ENCODE measurements around the gene TMEM114.

The TMEM114 gene

DNA sequence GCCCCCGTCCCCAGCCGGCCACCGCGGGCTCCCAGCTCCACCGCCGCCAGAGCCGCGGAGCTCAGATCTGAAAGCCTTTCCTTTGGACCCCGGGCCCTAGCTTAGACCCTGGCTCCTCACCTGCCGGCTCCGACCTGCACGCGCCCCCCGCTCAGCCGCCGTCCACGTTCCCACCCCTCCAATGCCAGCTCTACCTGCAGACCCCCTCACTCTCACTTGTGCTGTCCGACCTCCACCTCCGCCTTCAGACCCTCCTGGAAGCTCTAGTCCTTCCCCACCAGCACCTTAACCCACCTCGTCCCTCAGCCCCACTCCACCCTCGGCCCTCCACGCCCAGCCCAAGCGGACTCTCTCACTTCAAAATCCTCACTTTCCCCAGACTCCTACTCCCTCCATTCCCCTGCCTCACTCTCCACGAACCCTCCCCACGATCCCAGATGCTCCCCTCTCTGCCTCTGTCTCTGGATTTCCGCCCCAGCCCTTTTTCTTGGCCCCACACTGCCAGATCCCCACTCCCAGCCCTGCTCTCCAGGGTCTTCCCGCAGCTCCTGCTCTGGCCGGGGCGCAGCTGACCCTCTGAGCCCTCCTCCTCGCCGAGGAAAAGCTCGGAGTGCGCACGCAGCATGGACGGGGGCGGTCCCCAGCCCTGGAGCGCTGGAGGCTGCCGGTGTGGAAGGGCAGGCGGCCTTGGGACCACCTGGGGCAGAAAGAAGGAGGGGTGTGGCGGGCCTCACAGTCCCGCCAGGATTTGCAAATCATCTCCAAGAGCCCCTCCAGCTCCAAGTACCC, at the start of gene TMEM114:
Gene TMEM114, minus strand, starts transcription at position 612 of the 789 bp plus-strand sequence. CDS start 673 bp downstream, outside the sequence.
- TF ChIP-seq, protein P1, sequence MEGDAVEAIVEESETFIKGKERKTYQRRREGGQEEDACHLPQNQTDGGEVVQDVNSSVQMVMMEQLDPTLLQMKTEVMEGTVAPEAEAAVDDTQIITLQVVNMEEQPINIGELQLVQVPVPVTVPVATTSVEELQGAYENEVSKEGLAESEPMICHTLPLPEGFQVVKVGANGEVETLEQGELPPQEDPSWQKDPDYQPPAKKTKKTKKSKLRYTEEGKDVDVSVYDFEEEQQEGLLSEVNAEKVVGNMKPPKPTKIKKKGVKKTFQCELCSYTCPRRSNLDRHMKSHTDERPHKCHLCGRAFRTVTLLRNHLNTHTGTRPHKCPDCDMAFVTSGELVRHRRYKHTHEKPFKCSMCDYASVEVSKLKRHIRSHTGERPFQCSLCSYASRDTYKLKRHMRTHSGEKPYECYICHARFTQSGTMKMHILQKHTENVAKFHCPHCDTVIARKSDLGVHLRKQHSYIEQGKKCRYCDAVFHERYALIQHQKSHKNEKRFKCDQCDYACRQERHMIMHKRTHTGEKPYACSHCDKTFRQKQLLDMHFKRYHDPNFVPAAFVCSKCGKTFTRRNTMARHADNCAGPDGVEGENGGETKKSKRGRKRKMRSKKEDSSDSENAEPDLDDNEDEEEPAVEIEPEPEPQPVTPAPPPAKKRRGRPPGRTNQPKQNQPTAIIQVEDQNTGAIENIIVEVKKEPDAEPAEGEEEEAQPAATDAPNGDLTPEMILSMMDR (IDR thresholded peaks at IDR 0.05): no peak

DNA sequence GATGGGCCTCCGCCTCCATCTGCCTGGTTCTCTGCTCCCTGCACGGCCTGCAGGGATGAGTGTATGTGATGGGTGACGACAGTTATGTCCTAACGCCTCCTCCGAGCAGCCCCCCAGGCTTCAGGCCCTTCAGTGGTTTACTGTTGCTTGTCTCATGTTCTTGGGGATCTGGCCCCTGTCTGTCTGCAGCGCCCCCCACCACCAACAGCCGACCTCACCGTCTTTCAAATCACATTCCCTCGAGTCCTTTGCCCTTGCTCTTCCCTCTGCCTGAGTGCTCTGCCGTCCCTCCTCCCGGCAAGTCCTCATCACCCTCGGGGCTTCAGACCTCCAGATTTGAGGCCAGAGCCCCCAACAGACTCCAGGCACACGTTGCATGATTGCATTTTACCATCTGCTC, 49.4 kb upstream of the TMEM114 start:
- TF ChIP-seq, protein P1 (IDR thresholded peaks at IDR 0.05): no peak

DNA sequence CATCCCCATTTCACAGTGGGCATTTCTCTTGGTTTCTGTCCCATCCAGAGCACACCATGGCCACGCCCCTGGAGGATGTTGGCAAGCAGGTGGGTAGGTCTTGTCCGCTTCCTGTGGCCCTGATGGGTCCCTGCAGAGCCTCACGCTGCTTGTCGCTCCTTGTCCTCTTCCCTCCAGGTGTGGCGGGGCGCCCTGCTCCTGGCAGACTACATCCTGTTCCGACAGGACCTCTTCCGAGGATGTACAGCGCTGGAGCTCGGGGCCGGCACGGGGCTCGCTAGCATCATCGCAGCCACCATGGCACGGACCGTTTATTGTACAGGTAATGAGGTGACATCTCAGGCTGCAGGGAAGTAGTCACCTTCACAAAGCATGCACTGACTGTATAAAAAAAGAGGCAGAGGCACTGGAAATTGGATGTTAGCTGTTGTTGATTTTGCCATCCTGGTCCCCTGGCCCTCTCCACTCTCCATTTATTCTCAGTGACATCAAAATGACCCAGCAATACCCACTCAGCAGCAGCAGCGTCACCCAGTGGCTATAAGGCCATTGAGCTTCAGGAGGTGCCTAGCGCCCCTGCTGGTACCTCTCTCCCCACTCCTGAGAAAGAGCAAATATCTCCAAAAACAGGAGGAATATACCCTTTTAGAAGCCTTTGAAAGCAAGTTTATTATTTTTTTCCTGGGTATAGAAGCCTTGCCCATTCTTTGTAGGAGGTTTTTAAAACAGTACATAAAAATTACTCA, 44.9 kb upstream of the TMEM114 start:
- TF ChIP-seq, protein P1 (IDR thresholded peaks at IDR 0.05): peak; percentile 58

DNA sequence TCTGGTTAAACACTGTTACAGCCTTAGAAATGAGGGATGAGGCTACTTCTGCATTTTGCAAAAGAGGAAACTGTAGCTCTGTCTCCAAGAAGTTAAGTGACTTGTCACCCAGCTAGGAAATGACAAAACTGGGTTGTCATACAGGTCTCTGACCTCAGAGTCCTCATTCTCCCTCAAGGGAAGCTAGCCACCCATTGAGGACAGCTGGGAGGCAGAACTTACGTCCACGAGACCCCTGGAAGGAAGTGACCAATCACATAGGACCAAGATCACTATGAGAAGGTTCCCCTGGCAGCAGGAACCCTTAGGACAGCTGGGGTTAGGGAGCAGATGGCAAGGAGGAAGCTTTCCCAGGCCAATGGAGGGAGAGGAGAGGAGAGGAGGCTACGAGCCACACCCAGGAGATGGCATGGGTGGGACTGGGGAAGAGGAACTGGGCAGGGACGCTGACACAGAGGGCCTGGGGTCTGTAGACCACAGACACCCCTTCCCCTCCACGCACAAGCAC, 42.4 kb upstream of the TMEM114 start:
- TF ChIP-seq, protein P1 (IDR thresholded peaks at IDR 0.05): no peak

DNA sequence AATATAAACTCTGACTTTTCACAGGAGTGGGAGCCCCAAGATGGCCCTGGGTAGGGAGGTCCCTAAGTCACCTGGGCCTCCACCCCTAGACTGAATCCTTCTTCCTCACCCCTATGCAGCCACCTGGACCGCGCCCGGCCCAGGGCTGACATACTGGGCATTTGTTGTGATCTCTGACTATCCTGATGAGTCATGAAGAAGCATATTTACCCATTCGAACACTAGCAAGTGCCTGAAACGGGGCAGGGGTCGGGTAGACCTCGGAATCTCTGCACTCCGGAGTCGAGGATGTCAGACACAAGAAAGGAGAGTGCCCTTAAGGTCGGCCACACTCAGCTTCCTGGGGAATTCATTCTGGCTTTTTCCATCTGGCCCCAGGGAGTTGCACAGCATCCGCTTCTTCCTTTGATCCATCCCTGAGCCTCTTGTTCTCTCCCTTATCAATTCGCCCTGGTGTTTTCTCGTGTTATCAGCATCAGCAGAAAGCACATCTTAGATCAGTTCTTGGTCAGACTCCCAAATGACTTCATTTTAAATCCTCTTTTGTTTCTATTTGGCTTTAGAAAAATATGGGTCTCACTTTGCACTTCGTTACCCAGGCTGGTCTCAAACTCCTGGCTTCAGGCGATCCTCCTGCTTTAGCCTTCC, 41.6 kb upstream of the TMEM114 start:
- TF ChIP-seq, protein P1 (IDR thresholded peaks at IDR 0.05): no peak

DNA sequence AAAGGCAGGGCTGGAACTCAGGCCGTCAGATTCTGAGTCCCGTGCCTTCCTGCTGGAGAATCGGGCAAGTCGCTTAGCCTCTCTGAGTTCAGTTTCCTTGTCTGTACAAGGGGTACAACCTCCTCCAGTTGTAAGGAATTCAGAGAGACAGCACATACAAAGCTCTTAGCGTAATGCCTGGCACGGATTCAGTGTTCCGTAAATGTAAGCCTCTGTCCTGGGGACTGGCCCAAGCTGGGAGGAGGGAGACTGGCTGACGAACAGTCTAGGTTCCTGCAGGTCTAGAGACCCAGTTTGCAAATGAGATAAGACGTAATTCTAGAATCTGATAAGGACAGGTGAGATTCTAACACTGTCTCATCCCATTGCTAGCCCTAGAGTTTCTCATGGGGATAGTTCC, 41.1 kb upstream of the TMEM114 start:
- TF ChIP-seq, protein P1 (IDR thresholded peaks at IDR 0.05): no peak

DNA sequence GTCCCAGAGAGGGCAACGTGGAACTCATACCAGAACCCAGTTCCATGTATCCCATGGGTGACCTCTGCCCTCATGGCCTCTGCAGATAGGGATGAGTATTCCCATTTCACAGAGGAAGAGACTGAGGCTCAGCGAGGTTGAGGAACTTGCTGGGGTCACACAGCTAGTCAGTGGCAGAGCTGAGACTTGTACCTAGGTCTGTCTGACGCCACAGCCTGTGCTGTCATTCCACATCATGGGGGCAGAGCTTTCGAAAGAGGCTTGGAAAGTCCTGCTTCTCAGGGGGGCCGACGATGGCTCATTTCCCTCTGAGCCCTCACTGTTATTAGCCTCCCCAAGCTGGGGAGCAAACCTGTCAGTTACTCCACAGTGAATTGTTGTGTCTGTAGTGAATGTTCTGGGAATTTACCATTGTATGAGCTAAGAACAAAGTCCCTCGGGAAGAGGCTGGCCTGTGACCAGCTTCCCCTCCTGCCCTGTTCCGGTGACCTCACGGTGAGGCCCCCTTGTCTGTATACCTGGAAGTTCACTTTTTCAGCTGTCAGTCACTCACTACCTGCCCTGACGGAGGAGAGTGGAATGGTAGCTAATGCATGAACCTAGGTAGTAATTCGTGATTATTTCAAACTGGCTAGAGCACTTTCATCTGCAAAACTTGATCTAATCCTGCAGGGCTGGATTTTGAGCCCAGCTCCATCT, 40.1 kb upstream of the TMEM114 start:
- TF ChIP-seq, protein P1 (IDR thresholded peaks at IDR 0.05): no peak
